Measurements from ENCODE around the gene EML1.
"Not testable (repeated sequence)": the region's sequence is repeated elsewhere in the genome, so short reads cannot be mapped to it uniquely, and the experiment has no call there.

EML1 gene

GRCh38 chr14:99945732-99946651, 152.8 kb downstream of the EML1 start:
- DNase-seq = no peak

GRCh38 chr14:99946652-99947489, 153.7 kb downstream of the EML1 start:
- no peak for DNase-seq

GRCh38 chr14:99947695-99948094, 154.5 kb downstream of the EML1 start:
- no peak for DNase-seq

- not testable (repeated sequence) for DNase-seq
These were observed 156.0 kb downstream of the EML1 start for GRCh38 chr14:99949011-99949732.

GRCh38 chr14:99950181-99950580, 157.0 kb downstream of the EML1 start:
- DNase-seq = no peak

GRCh38 chr14:99951085-99951484, 157.9 kb downstream of the EML1 start:
- no peak for DNase-seq

- no peak for DNase-seq
These were observed 158.8 kb downstream of the EML1 start for GRCh38 chr14:99952039-99952438.

GRCh38 chr14:99952453-99952852, 159.2 kb downstream of the EML1 start:
- DNase-seq = no peak

GRCh38 chr14:99955826-99956455, 162.7 kb downstream of the EML1 start:
- no peak for DNase-seq

GRCh38 chr14:99958380-99958779, 165.2 kb downstream of the EML1 start:
- no peak for DNase-seq

GRCh38 chr14:99961826-99962518, 168.8 kb downstream of the EML1 start:
- no peak for DNase-seq

GRCh38 chr14:99964979-99965378, 171.8 kb downstream of the EML1 start:
- DNase-seq = no peak

- no peak for DNase-seq
These were observed 173.0 kb downstream of the EML1 start for GRCh38 chr14:99966037-99966835.

GRCh38 chr14:99966912-99967311, 173.7 kb downstream of the EML1 start:
- no peak for DNase-seq

- DNase-seq = no peak
These were observed 175.1 kb downstream of the EML1 start for GRCh38 chr14:99968191-99968920.

GRCh38 chr14:99968941-99969340, 175.7 kb downstream of the EML1 start:
- no peak for DNase-seq

- DNase-seq = no peak
These were observed 176.6 kb downstream of the EML1 start for GRCh38 chr14:99969673-99970322.

GRCh38 chr14:99971087-99971940, 178.1 kb downstream of the EML1 start:
- peak; percentile 43 for DNase-seq
